Liver (tissue), 9 donors: ENCODE measurements around the gene CCDC137. TPM values are rescaled to one million over a fixed set of nuclear protein-coding genes. Genes with fewer than 3 reads are reported as not detected.

Source experiments
- DNase-seq: peaks from one replicate; pipeline ENCODE4 v3.0.0-alpha.2; 2017; ENCODE audit warnings: low spot score
- H3K27ac ChIP-seq, 2 donors: one replicate each; pipeline ENCODE4 v1.7.0; 2013; ENCODE audit warnings: inconsistent platforms in 2 of 2, low read length in 2 of 2, control low read depth in 1 of 2, low read depth in 1 of 2, mild to moderate bottlenecking in 1 of 2
- H3K27me3 ChIP-seq, 4 donors: one replicate each; pipeline versions ENCODE4 v1.6.1 to v1.7.0; 2013; ENCODE audit warnings: low read length in 3 of 4, inconsistent platforms in 1 of 4, mild to moderate bottlenecking in 1 of 4, moderate library complexity in 1 of 4; ENCODE audit not compliant: control insufficient read depth in 4 of 4, insufficient read depth in 4 of 4
- H3K36me3 ChIP-seq, 4 donors: one replicate each; pipeline versions ENCODE4 v1.6.1 to v1.7.0; 2013; ENCODE audit warnings: low read length in 3 of 4, mild to moderate bottlenecking in 3 of 4, low read depth in 1 of 4, moderate library complexity in 1 of 4; ENCODE audit not compliant: control insufficient read depth in 4 of 4, insufficient read depth in 3 of 4
- H3K4me1 ChIP-seq, 4 donors: one replicate each; pipeline versions ENCODE4 v1.6.1 to v1.7.0; 2013; ENCODE audit warnings: low read length in 3 of 4, mild to moderate bottlenecking in 3 of 4, moderate library complexity in 1 of 4; ENCODE audit not compliant: control insufficient read depth in 4 of 4, insufficient read depth in 4 of 4
- H3K4me3 ChIP-seq, 3 donors: one replicate each; pipeline versions ENCODE4 v1.6.1 to v1.7.0; 2013; ENCODE audit warnings: low read length in 3 of 3, control low read depth in 1 of 3, low read depth in 1 of 3, mild to moderate bottlenecking in 1 of 3
- H3K9ac ChIP-seq, 2 donors: one replicate each; pipeline ENCODE4 v1.7.0; 2013; ENCODE audit warnings: low read length in 2 of 2, mild to moderate bottlenecking in 2 of 2, moderate library complexity in 2 of 2, control low read depth in 1 of 2, low read depth in 1 of 2
- H3K9me3 ChIP-seq, 4 donors: one replicate each; pipeline versions ENCODE4 v1.6.1 to v1.7.0; 2013; ENCODE audit warnings: low read length in 3 of 4; ENCODE audit not compliant: control insufficient read depth in 4 of 4
- EGR1 ChIP-seq, 2 donors: IDR thresholded peaks; 2 replicates each; pipeline ENCODE4 v1.6.1; 2016 to 2018; ENCODE audit warnings: antibody characterized with exemption in 2 of 2, low read depth in 2 of 2
- FOXA1 ChIP-seq: IDR thresholded peaks from 2 replicates; pipeline ENCODE4 v1.6.1; 2016; ENCODE audit warnings: antibody characterized with exemption
- FOXA2 ChIP-seq: IDR thresholded peaks from 2 replicates; pipeline ENCODE4 v1.6.1; 2016; ENCODE audit warnings: antibody characterized with exemption
- GABPA ChIP-seq, 2 donors: IDR thresholded peaks in 1 of 2; conservative IDR thresholded peaks in 1 of 2; 2 replicates each; pipeline ENCODE4 v1.6.1; 2016; ENCODE audit warnings: antibody characterized with exemption in 2 of 2, mild to moderate bottlenecking in 1 of 2, moderate library complexity in 1 of 2
- HNF4A ChIP-seq, 2 donors: conservative IDR thresholded peaks; 2 replicates each; pipeline ENCODE4 v1.6.1; 2016; ENCODE audit warnings: antibody characterized with exemption in 2 of 2, mild to moderate bottlenecking in 2 of 2
- HNF4G ChIP-seq: IDR thresholded peaks from 2 replicates; pipeline ENCODE4 v1.6.1; 2016; ENCODE audit warnings: antibody characterized with exemption
- JUND ChIP-seq, 2 donors: IDR thresholded peaks; 2 replicates each; pipeline ENCODE4 v1.6.1; 2016; ENCODE audit warnings: antibody characterized with exemption in 2 of 2
- NR2F2 ChIP-seq: IDR thresholded peaks from 2 replicates; pipeline ENCODE4 v1.6.1; 2016; ENCODE audit warnings: antibody characterized with exemption
- RXRA ChIP-seq, 2 donors: IDR thresholded peaks; 2 replicates each; pipeline ENCODE4 v1.6.1; 2017 to 2018; ENCODE audit warnings: antibody characterized with exemption in 2 of 2, mild to moderate bottlenecking in 1 of 2
- SP1 ChIP-seq: IDR thresholded peaks from 2 replicates; pipeline ENCODE4 v1.6.1; 2018; ENCODE audit warnings: antibody characterized with exemption, mild to moderate bottlenecking
- TAF1 ChIP-seq: conservative IDR thresholded peaks from 2 replicates; pipeline ENCODE4 v1.6.1; 2016; ENCODE audit warnings: antibody characterized with exemption, mild to moderate bottlenecking
- YY1 ChIP-seq: IDR thresholded peaks from 2 replicates; pipeline ENCODE4 v1.6.1; 2016; ENCODE audit warnings: antibody characterized with exemption, mild to moderate bottlenecking
- WGBS: extraction: QIAGEN DNeasy Blood & Tissue Kit; methylation state at CpG from one replicate; pipeline ENCODE4 v1.1.7; 2013; 5-methylcytosine and 5-hydroxymethylcytosine counted together
- polyA plus RNA-seq, 2 donors: library from polyadenylated mRNA; stranded (reverse) in 1 of 2; unstranded in 1 of 2; fragments of 200-250 nt in 1 of 2; fragments of >200 nt in 1 of 2; fragmentation: Nextera tagmentation in 1 of 2; extraction: Ambion mirVana in 1 of 2; gene quantifications; one replicate each; pipeline versions ENCODE4 v1.2.1 to v1.2.3, GENCODE V29; 2013 to 2015
- total RNA-seq, 2 donors: library from RNA; depleted of rRNA; stranded (reverse); fragments of >200 nt; gene quantifications; one replicate each; pipeline ENCODE4 v1.2.3, GENCODE V29; 2014
- TF ChIP-seq, protein P1 (sequence below): IDR thresholded peaks from 2 replicates; pipeline ENCODE4 v1.6.1; 2016; ENCODE audit warnings: antibody characterized with exemption
- TF ChIP-seq, protein P2 (sequence below): IDR thresholded peaks from 2 replicates; pipeline ENCODE4 v1.6.1; 2016; ENCODE audit warnings: antibody characterized with exemption
- TF ChIP-seq, protein P3 (sequence below): IDR thresholded peaks from 2 replicates; pipeline ENCODE4 v1.6.1; 2016; ENCODE audit warnings: antibody characterized with exemption
- TF ChIP-seq, protein P4 (sequence below): IDR thresholded peaks from 2 replicates; pipeline ENCODE4 v1.6.1; 2016; ENCODE audit warnings: antibody characterized with exemption, mild to moderate bottlenecking
- TF ChIP-seq, protein P5 (sequence below): fragments of 150-350 bp; IDR thresholded peaks from 2 replicates; pipeline ENCODE4 v1.5.1; 2017; ENCODE audit warnings: improper control_type of control experiment, low read depth, low read length; ENCODE audit not compliant: missing input control
- donor health status: healthy.
- donor health status: healthy.
- donor health status: healthy.
- donor health status: healthy.
- donor health status: healthy.

CCDC137 gene
- total and polyA plus RNA-seq, 4 donors = 4.3 to 6.9 (median 5.2) TPM

DNA sequence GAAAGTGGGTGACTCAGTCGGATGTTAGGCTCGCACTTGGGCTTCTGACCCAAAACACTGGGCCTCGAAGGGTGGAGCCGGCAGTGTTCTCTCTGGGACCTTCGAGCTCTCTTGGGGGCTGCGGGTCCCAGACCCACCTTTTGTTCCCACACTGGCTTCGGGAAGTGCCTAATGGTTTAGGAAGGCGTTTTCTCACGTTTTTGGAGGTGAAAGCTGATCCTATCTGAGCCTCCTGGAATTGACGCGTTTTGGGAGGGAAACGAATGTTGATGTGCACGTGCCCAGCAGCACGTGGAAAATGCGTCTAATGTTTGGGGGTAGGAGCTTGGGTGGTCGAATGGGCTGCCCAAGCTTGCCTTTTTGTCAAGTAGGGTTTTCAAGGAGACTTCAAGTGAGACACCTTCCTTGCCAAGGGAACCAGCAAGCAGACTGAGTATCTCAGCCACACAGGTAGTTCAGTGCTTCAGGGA lies 17.9 kb downstream of the CCDC137 start:
- peak overlapping the region; percentile 58 to 63 for H3K27ac ChIP-seq
- H3K27me3 ChIP-seq = no peaks in the 10 kb centered on the region
- H3K9me3 ChIP-seq = no peaks in the 10 kb centered on the region
- no peak for DNase-seq
- peak overlapping the region; percentile 11 to 72 for H3K9ac ChIP-seq
- H3K4me1 ChIP-seq = peaks cover 16 to 51% (median 43%) of the 10 kb centered on the region in 4 donors
- peaks cover 3 to 31% (median 12%) of the 10 kb centered on the region in 4 donors for H3K36me3 ChIP-seq
- peak overlapping the region; percentile 70 to 94 (median 76) for H3K4me3 ChIP-seq
- TF ChIP-seq, protein P1, sequence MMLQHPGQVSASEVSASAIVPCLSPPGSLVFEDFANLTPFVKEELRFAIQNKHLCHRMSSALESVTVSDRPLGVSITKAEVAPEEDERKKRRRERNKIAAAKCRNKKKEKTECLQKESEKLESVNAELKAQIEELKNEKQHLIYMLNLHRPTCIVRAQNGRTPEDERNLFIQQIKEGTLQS = no peak
- TF ChIP-seq, protein P2, sequence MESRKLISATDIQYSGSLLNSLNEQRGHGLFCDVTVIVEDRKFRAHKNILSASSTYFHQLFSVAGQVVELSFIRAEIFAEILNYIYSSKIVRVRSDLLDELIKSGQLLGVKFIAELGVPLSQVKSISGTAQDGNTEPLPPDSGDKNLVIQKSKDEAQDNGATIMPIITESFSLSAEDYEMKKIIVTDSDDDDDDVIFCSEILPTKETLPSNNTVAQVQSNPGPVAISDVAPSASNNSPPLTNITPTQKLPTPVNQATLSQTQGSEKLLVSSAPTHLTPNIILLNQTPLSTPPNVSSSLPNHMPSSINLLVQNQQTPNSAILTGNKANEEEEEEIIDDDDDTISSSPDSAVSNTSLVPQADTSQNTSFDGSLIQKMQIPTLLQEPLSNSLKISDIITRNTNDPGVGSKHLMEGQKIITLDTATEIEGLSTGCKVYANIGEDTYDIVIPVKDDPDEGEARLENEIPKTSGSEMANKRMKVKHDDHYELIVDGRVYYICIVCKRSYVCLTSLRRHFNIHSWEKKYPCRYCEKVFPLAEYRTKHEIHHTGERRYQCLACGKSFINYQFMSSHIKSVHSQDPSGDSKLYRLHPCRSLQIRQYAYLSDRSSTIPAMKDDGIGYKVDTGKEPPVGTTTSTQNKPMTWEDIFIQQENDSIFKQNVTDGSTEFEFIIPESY = no peak
- TF ChIP-seq TAF1 (no peak), EGR1 (IDR thresholded peaks at IDR 0.05; ENCODE audit: low read depth in 2 of 2) (no peak), HNF4G (no peak), GABPA (IDR thresholded peaks at IDR 0.05 in 1 of 2, conservative IDR thresholded peaks at IDR 0.05 in 1 of 2) (no peak), YY1 (no peak), SP1 (no peak), NR2F2 (no peak), HNF4A (conservative IDR thresholded peaks at IDR 0.05) (no peak), FOXA1 (no peak), FOXA2 (no peak), RXRA (IDR thresholded peaks at IDR 0.05) (no peak)
- TF ChIP-seq, protein P3, sequence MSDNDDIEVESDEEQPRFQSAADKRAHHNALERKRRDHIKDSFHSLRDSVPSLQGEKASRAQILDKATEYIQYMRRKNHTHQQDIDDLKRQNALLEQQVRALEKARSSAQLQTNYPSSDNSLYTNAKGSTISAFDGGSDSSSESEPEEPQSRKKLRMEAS = no peak
- TF ChIP-seq, protein P4, sequence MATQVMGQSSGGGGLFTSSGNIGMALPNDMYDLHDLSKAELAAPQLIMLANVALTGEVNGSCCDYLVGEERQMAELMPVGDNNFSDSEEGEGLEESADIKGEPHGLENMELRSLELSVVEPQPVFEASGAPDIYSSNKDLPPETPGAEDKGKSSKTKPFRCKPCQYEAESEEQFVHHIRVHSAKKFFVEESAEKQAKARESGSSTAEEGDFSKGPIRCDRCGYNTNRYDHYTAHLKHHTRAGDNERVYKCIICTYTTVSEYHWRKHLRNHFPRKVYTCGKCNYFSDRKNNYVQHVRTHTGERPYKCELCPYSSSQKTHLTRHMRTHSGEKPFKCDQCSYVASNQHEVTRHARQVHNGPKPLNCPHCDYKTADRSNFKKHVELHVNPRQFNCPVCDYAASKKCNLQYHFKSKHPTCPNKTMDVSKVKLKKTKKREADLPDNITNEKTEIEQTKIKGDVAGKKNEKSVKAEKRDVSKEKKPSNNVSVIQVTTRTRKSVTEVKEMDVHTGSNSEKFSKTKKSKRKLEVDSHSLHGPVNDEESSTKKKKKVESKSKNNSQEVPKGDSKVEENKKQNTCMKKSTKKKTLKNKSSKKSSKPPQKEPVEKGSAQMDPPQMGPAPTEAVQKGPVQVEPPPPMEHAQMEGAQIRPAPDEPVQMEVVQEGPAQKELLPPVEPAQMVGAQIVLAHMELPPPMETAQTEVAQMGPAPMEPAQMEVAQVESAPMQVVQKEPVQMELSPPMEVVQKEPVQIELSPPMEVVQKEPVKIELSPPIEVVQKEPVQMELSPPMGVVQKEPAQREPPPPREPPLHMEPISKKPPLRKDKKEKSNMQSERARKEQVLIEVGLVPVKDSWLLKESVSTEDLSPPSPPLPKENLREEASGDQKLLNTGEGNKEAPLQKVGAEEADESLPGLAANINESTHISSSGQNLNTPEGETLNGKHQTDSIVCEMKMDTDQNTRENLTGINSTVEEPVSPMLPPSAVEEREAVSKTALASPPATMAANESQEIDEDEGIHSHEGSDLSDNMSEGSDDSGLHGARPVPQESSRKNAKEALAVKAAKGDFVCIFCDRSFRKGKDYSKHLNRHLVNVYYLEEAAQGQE = no peak
- 2% methylated on average over 16 of the region's 16 CpGs for WGBS

DNA sequence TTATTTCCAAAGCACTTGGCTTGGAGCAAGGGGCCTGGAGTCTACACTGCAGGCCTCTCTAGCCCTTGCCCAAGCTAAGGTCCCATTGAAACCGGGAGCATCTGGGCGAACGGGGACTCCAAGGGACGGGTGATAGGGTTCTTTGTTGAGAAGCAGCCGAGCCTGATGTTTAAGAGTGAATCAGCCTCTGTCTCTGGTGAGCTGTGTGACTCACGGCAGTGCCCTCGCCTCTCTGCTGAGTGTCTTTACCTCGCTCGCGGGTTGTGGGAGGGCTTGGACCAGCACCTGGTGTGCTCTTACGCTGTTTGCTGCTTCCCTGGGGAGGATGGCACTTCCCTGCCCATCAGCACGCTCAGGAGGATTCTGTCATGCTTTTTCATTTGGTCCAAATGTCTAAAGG lies 18.6 kb downstream of the CCDC137 start:
- Histone ChIP-seq H3K36me3 (peaks cover 3 to 37% (median 12%) of the 10 kb centered on the region in 4 donors), H3K4me1 (peaks cover 12 to 45% (median 37%) of the 10 kb centered on the region in 4 donors), H3K27me3 (no peaks in the 10 kb centered on the region), H3K9ac (peak overlapping the region in 1 of 2 donors; percentile 72), H3K9me3 (no peaks in the 10 kb centered on the region), H3K4me3 (peak overlapping the region in 1 of 3 donors; percentile 70), H3K27ac (no peak overlapping the region)
- no peak for DNase-seq
- WGBS = 85% methylated on average over 12 of the region's 12 CpGs
- TF ChIP-seq GABPA (IDR thresholded peaks at IDR 0.05 in 1 of 2, conservative IDR thresholded peaks at IDR 0.05 in 1 of 2) (no peak), YY1 (no peak), NR2F2 (no peak), JUND (IDR thresholded peaks at IDR 0.05) (no peak), TAF1 (no peak), FOXA1 (no peak)
- TF ChIP-seq, protein P2 = no peak
- TF ChIP-seq, protein P5, sequence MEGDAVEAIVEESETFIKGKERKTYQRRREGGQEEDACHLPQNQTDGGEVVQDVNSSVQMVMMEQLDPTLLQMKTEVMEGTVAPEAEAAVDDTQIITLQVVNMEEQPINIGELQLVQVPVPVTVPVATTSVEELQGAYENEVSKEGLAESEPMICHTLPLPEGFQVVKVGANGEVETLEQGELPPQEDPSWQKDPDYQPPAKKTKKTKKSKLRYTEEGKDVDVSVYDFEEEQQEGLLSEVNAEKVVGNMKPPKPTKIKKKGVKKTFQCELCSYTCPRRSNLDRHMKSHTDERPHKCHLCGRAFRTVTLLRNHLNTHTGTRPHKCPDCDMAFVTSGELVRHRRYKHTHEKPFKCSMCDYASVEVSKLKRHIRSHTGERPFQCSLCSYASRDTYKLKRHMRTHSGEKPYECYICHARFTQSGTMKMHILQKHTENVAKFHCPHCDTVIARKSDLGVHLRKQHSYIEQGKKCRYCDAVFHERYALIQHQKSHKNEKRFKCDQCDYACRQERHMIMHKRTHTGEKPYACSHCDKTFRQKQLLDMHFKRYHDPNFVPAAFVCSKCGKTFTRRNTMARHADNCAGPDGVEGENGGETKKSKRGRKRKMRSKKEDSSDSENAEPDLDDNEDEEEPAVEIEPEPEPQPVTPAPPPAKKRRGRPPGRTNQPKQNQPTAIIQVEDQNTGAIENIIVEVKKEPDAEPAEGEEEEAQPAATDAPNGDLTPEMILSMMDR = no peak
- TF ChIP-seq, protein P3 = no peak
- TF ChIP-seq, protein P4 = no peak
